ENCODE results near the gene MIR17HG. TPM values are rescaled to one million over a fixed set of nuclear protein-coding genes. Genes with fewer than 3 reads are reported as not detected.
"Not testable (repeated sequence)": the region's sequence is repeated elsewhere in the genome, so short reads cannot be mapped to it uniquely, and the experiment has no call there.

Gene MIR17HG
- total RNA-seq, 4 donors from 2014 or later = 0.78 to 2.7 (median 1.3) TPM

- 49 to 54% methylated on average over 4 of the region's 4 CpGs for WGBS, 2 donors
- intact Hi-C loops (cut with DNase I; ENCODE audit: low total_unique reads) = no loop called here
These were observed 33.9 kb upstream of the MIR17HG start for GRCh38 chr13:91313581-91313980.

GRCh38 chr13:91314888-91315287, 32.6 kb upstream of the MIR17HG start:
- DNase-seq (ENCODE audit: low spot score in 2 of 2) = no peak
- TF ChIP-seq POLR2A (IDR thresholded peaks at IDR 0.05) = no peak
- no peak for TF ChIP-seq CTCF (IDR thresholded peaks at IDR 0.05)
- intact Hi-C loops (cut with DNase I; ENCODE audit: low total_unique reads) = no loop called here
- no peak overlapping the region for H3K4me3 ChIP-seq (ENCODE audit: low read depth, poor library complexity, severe bottlenecking)

More at GRCh38 chr13:91313581-91313980, 33.9 kb upstream of the MIR17HG start:
- TF ChIP-seq POLR2A (IDR thresholded peaks at IDR 0.05) (no peak), CTCF (IDR thresholded peaks at IDR 0.05) (no peak)
- DNase-seq (ENCODE audit: low spot score in 2 of 2) = no peak
- no peak overlapping the region for H3K4me3 ChIP-seq (ENCODE audit: low read depth, poor library complexity, severe bottlenecking)

- 58 to 66% methylated on average over 6 of the region's 6 CpGs for WGBS, 2 donors
- no peak overlapping the region for H3K4me3 ChIP-seq (ENCODE audit: low read depth, poor library complexity, severe bottlenecking)
- intact Hi-C loops (cut with DNase I; ENCODE audit: low total_unique reads) = no loop called here
- no peak for DNase-seq (ENCODE audit: low spot score in 2 of 2)
- TF ChIP-seq POLR2A (IDR thresholded peaks at IDR 0.05) (no peak), CTCF (IDR thresholded peaks at IDR 0.05) (no peak)
These were observed 28.6 kb upstream of the MIR17HG start for GRCh38 chr13:91318886-91319285.

- no peak overlapping the region for H3K4me3 ChIP-seq (ENCODE audit: low read depth, poor library complexity, severe bottlenecking)
- intact Hi-C loops (cut with DNase I; ENCODE audit: low total_unique reads) = no loop called here
- no peak for TF ChIP-seq POLR2A (IDR thresholded peaks at IDR 0.05)
- TF ChIP-seq CTCF (IDR thresholded peaks at IDR 0.05) = no peak
- 93 to 94% methylated on average over 8 of the region's 8 CpGs for WGBS, 2 donors
- DNase-seq (ENCODE audit: low spot score in 2 of 2) = no peak
These were observed 27.5 kb upstream of the MIR17HG start for GRCh38 chr13:91319996-91320395.

GRCh38 chr13:91320990-91321389, 26.5 kb upstream of the MIR17HG start:
- H3K4me3 ChIP-seq (ENCODE audit: low read depth, poor library complexity, severe bottlenecking); intact Hi-C loops (cut with DNase I; ENCODE audit: low total_unique reads); DNase-seq (ENCODE audit: low spot score in 2 of 2): not testable (repeated sequence)
- WGBS, 2 donors = 44 to 47% methylated on average over 1 of the region's 1 CpG

GRCh38 chr13:91323349-91323748, 24.1 kb upstream of the MIR17HG start:
- TF ChIP-seq POLR2A (IDR thresholded peaks at IDR 0.05) = no peak
- no peak for TF ChIP-seq CTCF (IDR thresholded peaks at IDR 0.05)
- 76 to 78% methylated on average over 3 of the region's 3 CpGs for WGBS, 2 donors
- intact Hi-C loops (cut with DNase I; ENCODE audit: low total_unique reads) = no loop called here
- DNase-seq (ENCODE audit: low spot score in 2 of 2) = no peak
- no peak overlapping the region for H3K4me3 ChIP-seq (ENCODE audit: low read depth, poor library complexity, severe bottlenecking)

Data from lower leg skin (tissue), 4 donors.